ENCODE measurements around the gene MYO3B.
"Not testable (repeated sequence)": the region's sequence is repeated elsewhere in the genome, so short reads cannot be mapped to it uniquely, and the experiment has no call there.

Gene MYO3B

DNA sequence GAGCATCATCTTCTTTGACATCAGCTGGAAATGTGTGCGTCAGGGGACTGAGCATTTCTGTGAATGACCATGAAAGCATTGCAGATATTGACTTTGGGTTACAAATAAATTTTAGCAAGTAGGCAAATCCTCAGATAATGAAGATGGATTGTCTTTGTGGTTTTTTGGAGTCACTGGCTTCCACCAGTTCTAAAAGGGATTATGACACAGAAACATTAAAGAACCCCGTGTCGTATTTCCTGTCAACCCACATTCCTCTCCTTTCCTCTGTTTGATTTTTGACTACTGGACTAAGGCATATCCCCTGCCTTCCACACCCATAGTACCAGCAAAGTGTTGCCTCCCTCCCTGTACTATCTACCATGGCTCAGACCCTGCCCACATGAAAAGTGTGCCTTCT lies 268.1 kb downstream of the MYO3B start:
- no peak for DNase-seq

DNA sequence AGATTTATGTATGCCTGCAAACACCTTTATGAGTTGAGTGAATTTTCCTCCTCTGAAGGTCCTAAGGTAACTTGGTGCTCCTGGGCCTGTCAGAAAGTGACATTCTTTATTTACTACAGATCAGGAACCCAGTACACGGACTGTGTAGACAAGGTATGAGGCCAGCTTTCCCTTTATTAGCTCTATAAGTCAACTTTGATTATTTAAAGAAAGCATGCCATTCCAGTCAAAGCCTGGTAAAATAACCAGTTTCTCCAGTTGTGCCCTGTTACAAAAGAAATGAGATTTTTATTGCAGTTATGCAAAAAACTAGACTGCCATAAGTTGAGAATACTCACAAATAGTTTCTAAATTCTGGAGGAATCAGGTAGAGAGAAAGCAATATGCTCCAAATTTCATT lies 271.1 kb downstream of the MYO3B start:
- DNase-seq = no peak

DNA sequence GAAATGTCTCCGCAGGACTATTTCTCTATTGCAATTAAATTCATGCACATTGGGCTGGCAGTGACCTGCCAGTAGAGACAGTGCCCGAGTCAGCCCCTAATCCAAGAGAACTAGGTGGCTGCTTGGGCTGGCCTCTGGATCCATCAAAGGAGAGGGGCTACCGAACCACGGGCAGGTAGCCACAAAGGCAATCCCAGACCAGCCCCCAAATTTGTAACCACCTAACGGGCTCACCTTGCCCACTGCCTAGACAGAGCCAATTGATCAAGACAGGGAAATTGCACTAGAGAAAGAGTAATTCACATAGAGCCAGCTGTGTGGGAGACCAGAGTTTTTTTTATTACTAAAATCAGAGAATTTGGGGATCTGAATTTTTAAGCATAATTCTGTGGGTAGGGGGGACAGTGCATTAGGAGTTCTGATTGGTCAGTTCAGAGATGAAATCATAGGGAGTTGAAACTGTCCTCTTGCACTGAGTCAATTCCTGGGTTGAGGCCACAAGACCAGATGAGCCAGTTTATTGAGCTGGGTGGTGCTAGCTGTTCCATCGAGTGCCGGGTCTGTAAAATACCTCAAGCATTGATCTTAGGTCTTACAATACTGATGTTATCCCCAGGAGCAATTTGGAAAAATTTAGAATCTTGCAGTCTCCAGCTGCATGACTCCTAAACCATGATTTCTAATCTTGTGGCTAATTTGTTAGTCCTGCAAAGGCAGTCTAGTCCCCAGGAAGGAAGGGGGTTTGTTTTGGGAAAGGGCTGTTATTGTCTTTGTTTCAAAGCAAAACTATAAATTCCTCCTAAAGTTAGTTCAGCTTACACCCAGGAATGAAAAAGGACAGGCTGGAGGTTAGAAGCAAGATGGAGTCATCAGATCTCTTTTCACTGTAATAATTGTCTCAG lies 276.8 kb downstream of the MYO3B start:
- no peak for DNase-seq

DNA sequence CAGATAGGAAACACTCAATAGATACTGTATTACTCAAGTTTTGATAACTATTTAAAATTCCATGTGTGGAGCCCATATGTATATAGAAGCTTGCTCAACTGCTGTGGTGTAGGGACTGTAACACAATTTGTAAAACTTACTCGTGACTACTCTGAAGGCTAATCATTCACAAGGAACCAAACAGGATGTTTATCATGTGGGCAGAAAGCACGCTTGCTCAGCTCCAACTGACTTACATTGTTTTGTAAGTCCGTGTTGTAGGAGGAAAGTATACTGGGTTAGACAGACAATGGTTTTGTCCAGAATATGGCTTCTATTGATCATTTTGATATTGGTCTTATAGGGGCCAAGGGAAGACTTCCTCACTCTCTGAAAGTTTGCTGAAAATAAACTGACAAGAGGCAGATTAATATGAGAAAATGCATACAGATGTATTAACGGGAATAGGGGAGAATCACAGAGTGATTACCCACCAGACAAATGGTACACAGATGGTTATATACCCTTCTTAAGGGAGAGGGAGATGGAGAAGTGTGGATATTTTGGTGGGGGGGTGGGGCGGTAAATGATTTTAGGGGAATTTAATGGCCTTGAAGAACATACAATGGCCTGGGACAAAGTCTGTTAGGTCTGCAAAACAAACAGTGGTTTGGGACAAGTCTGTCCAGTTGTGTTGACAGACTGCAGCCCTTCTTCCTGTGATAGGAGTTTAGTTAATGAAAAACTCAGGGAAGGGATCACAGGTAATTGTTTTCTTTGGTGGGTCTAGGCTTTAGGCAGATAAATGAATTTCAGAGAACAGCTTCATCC lies 277.9 kb downstream of the MYO3B start:
- DNase-seq = peak in 1 of 2 experiments; percentile 6

DNA sequence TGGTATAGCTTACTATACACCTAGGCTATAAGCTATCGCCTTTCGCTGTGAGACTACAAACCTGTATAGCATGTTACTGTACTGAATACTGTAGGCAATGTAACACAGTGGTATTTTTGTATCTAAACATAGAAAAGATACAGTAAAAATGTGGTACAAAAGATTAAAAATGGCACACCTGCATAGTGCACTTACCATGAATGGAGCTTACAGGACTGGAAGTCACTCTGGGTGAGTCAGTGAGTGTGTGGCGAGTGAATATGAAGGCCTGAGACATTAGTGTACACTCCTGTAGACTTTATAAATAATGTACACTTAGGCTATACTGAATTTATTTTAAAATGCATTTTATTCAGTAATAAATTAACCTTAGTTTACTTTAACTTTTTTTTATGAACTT lies 279.0 kb downstream of the MYO3B start:
- no peak for DNase-seq

DNA sequence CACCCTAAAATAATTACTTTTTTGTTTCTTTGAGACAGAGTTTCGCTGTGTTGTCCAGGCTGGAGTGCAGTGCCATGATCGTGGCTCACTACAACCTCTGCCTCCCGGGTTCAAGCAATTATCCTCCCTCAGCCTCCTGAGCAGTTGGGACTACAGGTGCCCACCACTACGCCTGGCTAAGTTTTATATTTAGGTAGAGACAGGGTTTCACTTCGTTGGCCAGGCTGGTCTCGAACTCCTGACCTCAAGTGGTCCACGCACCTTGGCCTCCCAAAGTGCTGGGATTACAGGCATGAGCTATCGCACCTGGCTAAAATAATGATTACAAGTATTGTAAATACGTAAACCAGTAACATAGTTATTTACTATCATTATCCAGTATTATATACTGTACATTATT lies 279.8 kb downstream of the MYO3B start:
- no peak for DNase-seq

DNA sequence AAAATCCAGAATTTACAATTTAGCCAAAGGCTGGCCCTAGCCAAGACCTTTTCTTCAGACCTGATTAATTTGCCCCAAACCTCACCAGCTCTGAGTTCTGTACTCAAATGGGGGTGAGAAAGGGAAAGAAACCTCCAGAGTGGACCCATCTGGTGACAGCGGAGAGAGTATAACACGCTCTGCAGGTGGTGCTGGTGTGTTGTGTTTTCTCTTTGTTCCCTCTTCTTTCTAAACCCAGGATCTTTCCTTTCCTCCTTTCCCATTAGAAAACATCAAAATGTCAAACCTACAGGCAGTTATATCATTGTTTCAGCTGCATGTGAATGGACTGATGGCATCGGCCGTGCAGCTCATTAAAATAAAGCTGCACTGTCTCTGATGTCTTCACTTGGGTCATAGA lies 283.9 kb downstream of the MYO3B start:
- peak; percentile 42 to 82 for DNase-seq

DNA sequence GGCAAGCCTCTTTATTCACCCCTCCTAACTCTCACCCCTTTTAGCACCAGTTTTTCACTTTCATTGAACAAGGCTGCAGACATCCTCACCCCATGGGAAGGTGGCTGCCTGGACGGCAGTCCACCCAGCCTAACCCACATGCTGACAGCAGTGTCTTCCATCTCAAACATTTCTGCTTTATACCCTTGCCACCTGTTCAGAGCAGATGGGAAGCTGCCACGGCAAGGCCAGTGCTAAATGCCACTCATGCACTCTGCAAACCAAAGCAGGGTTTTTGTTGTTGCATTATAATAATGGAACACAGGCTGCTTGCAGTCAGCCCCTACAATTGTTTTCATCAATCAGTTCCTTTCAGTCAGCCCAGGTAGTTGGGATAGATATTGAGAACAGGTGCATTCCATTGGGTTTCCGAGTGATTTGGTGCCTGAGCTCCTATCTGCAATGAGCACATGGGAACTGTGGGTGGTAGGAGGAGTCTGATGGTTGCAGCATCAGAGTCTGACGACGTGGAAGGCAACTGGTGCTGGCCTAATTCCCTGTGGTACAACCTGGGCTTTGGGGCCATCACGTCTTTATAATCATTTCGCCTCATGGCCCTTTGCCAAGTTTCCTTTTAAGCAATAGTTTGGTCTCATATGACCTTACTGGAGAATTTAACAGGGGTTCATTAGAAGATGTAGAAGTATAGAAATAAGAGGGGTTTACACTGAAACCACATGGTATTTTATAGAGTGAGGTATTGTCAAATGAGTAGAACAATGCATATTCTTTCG lies 284.7 kb downstream of the MYO3B start:
- peak; percentile 86 to 90 for DNase-seq

DNA sequence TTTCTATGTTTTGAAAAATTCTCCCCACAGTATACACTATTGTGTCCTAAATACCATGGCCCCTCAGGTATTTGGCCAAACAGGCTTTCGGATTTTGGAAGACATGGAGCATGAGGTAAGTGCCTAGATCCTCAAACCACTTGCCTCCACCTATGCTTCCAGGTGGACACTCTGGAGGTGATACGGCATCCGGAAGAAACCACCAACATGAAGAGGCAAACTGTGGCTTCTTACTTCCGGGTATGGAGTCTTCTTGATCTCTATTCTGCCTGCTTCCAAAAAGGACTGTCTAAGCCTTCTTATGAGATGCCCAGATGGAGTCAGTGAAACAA lies 285.2 kb downstream of the MYO3B start:
- no peak for DNase-seq

DNA sequence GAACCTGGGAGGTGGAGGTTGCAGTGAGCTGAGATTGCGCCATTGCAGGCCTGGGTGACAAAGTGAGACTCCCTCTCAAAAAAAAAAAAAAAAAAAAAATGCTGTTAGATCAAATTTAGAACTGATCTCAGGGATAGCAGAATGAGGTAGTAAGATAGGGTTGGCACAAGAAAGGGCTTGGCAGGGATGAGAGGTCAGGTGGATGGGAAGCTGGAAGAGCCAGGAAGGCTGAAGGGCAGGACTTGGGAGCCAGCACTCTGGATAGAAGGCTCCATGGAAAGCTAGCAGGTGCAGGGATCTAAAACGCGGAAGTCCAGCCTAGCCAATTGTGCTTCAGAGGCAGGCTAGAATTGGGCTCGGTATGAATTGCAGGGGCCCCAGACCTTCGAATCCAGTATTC lies 286.3 kb downstream of the MYO3B start:
- no peak for DNase-seq

DNA sequence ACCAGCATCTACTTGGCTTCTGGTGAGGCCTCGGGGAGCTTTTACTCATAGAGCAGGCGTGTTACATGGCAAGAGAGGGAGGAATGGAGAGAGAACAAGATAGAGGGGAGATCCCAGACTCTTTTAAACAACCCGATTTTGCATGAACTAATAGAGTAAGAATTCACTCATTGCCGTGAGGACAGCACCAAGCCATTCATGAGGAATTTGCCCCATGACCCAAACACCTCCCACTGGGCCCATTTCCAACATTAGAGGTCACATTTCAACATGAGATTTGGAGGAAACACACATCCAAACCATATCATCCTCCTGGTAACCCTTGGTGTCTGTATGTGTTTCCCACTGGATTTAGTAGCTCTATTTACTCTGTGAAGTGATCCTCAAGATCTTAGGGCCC lies 287.3 kb downstream of the MYO3B start:
- DNase-seq = no peak

DNA sequence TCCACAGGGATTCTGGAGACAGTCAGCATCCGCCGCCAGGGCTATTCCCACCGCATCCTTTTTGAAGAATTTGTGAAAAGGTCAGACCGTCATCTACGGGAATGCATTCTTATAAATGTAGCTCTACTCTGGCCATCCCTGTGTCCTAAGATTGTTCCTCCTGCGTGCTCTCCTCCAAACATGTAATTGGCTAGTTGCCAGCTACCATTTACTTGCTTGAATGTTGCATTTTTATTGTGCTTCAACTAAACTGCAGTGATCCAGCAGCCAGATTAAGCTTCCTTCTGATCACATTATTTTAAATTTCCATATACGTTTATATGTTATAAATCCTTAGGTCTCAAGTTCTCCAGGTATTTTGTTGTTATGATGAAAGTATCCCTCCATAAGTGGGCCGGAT lies 288.7 kb downstream of the MYO3B start:
- no peak for DNase-seq

DNA sequence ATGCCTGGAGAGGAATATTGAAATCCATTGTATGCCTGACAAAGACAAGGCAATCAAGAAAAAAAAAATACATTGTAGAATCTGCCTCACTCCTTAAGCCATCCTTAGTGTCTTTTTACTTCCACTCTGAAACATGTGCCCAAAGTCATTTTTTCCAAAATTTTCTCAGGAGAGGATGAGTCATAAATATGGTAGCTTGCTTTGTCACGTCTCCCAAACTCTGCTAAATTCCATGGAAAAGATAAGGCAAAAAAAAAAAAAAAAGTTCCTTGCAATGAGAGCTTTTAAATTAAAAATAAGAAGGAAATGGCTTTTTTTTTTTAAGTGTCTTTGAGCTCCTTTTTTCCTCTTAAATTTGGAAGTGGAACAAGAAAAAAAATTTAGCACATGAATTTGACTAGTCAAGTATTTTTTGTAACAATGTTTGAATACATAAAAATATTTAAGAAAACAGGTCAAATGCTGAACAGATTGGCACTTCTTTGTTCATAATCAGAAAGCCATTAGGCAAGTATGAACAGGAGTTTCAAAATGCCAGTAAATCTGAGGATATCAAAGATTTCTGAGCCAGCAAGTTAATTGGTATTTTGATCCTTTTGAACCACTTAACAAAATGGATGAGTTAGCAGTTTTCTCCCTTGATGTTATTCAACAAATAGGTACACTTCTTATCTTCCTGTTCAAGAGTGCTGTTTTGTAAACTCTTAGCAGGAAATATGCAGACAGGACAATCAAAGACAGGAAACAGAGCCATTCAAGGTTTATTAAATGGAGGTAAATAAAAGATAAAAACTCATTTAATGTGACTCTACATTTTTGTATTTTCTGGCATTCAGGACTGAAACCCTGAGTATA lies 289.8 kb downstream of the MYO3B start:
- DNase-seq = peak in 1 of 2 experiments; percentile 68

DNA sequence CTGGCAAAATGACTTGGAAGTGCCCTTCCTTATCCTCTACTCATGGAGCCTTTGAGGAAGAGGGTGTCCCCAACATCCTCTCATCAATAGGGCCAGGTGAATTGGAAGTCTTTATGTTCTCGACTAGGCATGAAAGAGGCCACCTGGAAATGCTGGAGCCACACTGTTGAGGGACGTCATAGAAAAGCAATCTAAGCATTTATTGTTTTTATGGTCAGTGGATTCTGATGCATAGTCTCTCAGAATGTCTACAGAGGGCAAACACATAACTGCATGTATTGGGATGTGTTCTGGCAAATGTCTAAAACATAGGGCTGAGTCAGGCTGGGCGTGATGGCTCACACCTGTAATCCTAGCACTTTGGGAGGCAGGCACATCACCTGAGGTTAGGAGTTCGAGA lies 290.6 kb downstream of the MYO3B start:
- no peak for DNase-seq

DNA sequence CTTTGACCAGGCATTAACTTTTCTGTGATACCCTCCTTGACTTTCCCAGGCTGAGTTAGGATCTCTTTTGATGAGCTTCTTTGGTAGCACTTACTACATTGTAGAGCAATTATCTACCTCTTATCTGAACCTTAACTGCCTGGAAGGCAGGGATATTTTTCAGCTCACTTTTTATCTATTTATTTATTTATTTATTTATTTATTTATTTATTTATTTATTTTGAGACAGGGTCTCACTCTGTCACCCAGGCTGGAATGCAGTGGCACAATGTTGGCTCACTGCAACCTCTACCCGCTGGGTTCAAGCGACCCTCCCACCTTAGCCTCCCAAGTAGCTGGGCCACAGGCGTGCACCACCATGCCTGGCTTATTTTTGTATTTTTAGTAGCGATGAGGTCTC lies 294.6 kb downstream of the MYO3B start:
- not testable (repeated sequence) for DNase-seq

DNA sequence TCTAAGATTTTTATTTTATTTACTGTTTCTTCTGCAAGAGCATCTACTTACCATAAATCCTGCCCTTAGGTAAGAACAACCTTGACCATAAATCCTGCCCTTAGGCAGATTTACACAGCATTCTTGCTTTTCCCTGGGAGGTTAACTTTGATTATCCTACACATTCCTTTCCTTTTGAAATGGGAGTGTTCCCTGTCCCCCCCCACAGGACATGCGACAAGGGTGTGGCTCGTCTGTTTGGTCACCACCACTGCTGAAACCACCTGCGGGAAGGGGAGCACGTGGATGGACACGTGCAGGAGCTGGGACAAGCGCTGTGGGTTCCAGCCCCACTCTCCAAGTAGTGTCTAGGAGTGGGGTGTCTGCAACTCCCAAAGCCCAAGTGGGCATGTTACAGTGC lies 297.9 kb downstream of the MYO3B start:
- no peak for DNase-seq

DNA sequence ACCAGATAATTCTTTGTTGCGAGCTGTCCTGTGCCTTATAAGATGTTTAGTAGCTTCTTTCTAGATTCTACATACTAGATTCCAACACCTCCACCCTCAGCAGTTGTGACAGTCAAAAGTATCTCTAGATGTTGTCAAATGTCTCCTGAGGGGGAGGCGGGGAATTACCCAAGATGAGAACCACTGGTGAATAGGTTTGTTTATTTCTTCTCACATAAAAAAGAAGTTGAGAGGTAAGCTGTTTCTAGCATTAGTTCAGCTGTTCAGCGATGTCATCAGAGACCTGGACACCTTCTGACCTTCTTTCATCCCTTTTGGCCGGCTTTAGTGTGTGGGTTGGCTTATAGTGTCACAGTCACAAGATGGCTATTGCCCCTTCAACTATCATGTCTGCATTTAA lies 299.7 kb downstream of the MYO3B start:
- DNase-seq = no peak

DNA sequence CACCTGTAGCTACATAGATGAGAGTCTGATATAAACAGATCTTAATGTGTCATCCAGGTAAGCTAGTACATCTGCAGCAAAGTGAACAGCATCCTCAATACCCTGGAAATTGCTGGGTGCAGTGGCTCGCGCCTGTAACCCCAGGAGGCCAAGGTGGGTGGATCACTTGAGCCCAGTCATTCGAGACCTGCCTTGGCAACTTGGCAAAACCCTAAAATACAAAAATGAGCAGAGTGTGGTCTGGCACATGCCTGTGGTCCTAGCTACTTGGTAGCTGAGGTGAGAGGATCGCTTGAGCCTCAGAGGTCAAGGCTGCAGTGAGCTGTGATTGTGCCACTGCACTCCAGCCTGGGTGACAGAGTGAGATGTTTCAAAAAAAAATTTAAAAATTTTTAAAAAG lies 303.3 kb downstream of the MYO3B start:
- DNase-seq = no peak

DNA sequence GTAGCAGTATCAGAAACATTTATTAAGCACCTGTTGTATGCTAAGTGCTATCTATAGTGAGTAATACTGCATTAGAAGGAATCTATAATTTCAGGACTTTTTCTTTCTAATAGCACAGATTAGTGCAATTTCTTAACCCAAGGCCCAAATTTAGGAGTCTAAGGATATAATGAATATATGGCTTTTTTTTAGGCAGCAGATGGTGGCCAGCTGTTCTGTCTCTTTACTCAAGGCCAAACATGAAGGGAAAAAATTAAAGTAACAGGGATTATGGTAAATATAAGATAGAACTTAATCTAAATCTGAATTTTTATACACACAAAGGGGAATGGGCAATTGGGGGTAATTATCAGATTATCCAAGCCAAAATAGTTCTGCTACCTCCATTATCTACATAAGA lies 306.6 kb downstream of the MYO3B start:
- DNase-seq = peak; percentile 31 to 65

DNA sequence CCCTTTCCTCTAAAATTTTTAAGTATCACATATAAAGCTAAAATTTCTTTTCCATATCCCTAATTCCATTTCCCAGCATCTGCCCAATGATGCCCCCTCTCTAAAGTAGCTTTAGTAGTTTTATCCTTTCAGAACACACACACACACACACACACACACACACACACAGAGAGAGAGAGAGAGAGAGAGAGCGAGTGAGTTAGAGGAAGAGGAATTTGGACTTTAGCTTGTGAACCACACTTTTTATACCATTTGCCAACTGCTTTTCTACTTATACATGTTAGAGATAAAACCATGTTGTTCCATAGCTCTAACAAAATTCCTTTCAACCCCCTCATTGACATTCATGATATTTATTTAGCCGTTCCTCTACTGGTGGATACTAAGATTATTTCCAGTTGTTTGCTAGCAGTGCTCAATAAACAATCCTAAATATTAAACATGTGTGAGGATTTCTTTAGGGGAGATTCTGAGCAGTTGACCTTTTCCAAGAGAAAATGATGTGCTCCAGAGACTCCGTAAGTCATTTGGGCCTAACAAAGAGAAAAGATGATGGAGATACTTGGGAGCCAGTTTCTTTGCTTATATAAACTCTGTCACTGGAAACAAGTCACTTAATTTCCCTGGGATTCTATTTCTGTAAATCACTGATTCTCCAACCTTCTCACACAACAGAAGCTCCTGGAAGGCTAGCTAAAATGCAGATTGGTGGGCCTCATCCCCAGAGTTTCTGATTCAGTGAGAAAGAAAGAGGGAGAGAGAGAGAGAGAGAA lies 307.5 kb downstream of the MYO3B start:
- DNase-seq = peak in 1 of 2 experiments; percentile 12

DNA sequence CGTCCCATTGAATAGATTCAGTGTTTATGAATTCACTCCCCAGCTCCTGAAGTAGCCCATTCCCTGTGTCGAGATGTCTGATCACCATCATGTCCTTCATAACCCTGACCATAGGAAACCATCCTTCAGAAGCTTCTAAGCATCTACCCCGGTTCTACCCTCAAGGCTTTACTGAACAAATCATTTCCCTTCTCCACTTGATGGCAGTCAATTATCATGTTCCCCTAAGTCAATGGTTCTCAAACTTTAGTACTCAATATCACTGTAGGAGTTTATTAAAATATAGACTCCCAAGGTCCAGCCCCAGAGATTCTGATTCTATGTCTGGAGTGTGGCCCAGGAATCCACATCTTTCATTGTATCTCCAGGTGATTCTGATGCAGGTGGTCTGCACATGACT lies 308.8 kb downstream of the MYO3B start:
- peak in 1 of 2 experiments; percentile 10 for DNase-seq

DNA sequence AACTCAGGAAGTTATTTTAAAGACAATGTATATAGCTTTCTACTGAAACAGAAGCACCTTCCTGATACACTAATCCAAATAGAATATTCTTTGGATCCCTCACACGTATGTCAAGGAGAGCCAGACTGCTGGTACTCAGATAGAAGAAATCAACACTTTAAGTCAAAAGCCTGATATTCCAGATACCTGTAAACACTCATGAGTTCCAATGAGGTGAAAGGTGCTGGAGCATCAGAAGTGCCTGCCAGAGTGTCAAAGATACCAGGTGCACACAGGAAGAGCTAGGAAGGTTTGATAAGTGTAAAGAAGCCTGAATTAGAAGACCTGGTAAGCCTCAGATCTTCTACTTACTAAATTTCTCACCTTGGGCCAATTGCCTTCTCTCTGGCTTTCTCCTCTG lies 310.9 kb downstream of the MYO3B start:
- DNase-seq = no peak
